HEK293T (cell line): ENCODE results near the gene FARP1.

ENCODE experiments used
- ARNT ChIP-seq: fragments of 450-650 bp; IDR thresholded peaks from 2 replicates; pipeline ENCODE4 v1.6.1; 2017; ENCODE audit warnings: mild to moderate bottlenecking
- BHLHE40 ChIP-seq: fragments of 450-650 bp; IDR thresholded peaks from 2 replicates; pipeline ENCODE4 v1.6.1; 2016; ENCODE audit warnings: mild to moderate bottlenecking, moderate library complexity, borderline replicate concordance
- FOXA1 ChIP-seq: fragments of 450-650 bp; IDR thresholded peaks from 2 replicates; pipeline ENCODE4 v1.6.1; 2016; ENCODE audit warnings: mild to moderate bottlenecking
- FOXK2 ChIP-seq: fragments of 450-650 bp; IDR thresholded peaks from 2 replicates; pipeline ENCODE4 v1.6.1; 2016; ENCODE audit warnings: mild to moderate bottlenecking
- FOXM1 ChIP-seq: fragments of 450-650 bp; IDR thresholded peaks from 2 replicates; pipeline ENCODE4 v1.6.1; 2017; ENCODE audit warnings: mild to moderate bottlenecking, borderline replicate concordance
- HDGF ChIP-seq: fragments of 450-650 bp; IDR thresholded peaks from 2 replicates; pipeline ENCODE4 v1.6.1; 2017; ENCODE audit warnings: antibody characterized with exemption, borderline replicate concordance
- NFRKB ChIP-seq: fragments of 450-650 bp; IDR thresholded peaks from 2 replicates; pipeline ENCODE4 v1.6.1; 2016; ENCODE audit warnings: mild to moderate bottlenecking, moderate library complexity
- SP1 ChIP-seq: fragments of 450-650 bp; IDR thresholded peaks from 2 replicates; pipeline ENCODE4 v1.6.1; 2017
- SUZ12 ChIP-seq: fragments of 450-650 bp; IDR thresholded peaks from 2 replicates; pipeline ENCODE4 v1.6.1; 2016; ENCODE audit warnings: mild to moderate bottlenecking
- TARDBP ChIP-seq: fragments of 450-650 bp; IDR thresholded peaks from 2 replicates; pipeline ENCODE4 v1.6.1; 2016
- ZNF384 ChIP-seq: fragments of 450-650 bp; IDR thresholded peaks from 2 replicates; pipeline ENCODE4 v1.6.1; 2016
- TF ChIP-seq, protein P1 (sequence below): fragments of 450-650 bp; IDR thresholded peaks from 2 replicates; pipeline ENCODE4 v1.6.1; 2016

DNA sequence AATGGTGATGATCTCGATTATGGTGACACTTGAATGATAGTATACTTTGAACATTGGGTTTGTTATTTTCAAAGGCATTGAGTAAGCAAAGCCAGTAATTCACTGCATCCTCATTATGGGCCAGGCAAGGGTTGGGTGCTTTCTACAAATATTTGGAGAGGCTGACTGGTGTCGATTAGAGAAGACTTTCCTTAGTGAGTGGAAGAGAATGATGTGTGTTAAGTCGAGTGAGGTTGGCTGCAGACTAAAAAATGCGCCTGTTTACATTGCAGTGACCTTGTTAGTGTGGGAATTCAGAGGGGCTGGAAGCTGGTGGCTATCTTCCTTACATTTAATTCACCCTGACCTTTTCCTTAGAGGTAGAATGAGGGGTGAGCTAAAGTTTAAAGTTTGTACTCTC is 56.6 kb downstream of the FARP1 start:
- TF ChIP-seq ZNF384 = no peak
- TF ChIP-seq FOXM1 = no peak
- no peak for TF ChIP-seq SUZ12
- TF ChIP-seq BHLHE40 = no peak
- TF ChIP-seq SP1 = no peak
- no peak for TF ChIP-seq NFRKB
- TF ChIP-seq TARDBP = no peak
- no peak for TF ChIP-seq FOXA1
- TF ChIP-seq ARNT = no peak
- TF ChIP-seq FOXK2 = no peak
- no peak for TF ChIP-seq HDGF
- TF ChIP-seq, protein P1, sequence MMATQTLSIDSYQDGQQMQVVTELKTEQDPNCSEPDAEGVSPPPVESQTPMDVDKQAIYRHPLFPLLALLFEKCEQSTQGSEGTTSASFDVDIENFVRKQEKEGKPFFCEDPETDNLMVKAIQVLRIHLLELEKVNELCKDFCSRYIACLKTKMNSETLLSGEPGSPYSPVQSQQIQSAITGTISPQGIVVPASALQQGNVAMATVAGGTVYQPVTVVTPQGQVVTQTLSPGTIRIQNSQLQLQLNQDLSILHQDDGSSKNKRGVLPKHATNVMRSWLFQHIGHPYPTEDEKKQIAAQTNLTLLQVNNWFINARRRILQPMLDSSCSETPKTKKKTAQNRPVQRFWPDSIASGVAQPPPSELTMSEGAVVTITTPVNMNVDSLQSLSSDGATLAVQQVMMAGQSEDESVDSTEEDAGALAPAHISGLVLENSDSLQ = no peak
